Amygdala (tissue), 56 donors: ENCODE results near the gene FUZ.

Experiments
- DNase-seq, 56 donors: peaks; one replicate each; lab custom pipeline; 2025; lab: John Stamatoyannopoulos, UW

FUZ gene

GRCh38 chr19:49812997-49813861 is at the start of gene FUZ:
Gene FUZ (minus strand): TSS chr19:49813292. CDS start chr19:49813106, 186 bp downstream.
- peak; percentile 68 to 99 (median 95) for DNase-seq

- DNase-seq = no peak
These were observed 49.5 kb upstream of the FUZ start for GRCh38 chr19:49862391-49863253.

- no peak for DNase-seq
These were observed 48.7 kb upstream of the FUZ start for GRCh38 chr19:49861541-49862378.

GRCh38 chr19:49861107-49861506 is 48.0 kb upstream of the FUZ start:
- DNase-seq = peak in 6 of 56 donors; percentile 3 to 28 (median 15)

- DNase-seq = no peak
These were observed 47.4 kb upstream of the FUZ start for GRCh38 chr19:49860336-49861102.

GRCh38 chr19:49859682-49860335 is 46.7 kb upstream of the FUZ start:
- no peak for DNase-seq

GRCh38 chr19:49858088-49858985 is 45.2 kb upstream of the FUZ start:
- DNase-seq = peak in 32 of 56 donors; percentile 7 to 69 (median 48)

- no peak for DNase-seq
These were observed 44.7 kb upstream of the FUZ start for GRCh38 chr19:49857838-49858087.

GRCh38 chr19:49857061-49857837 is 44.2 kb upstream of the FUZ start:
- no peak for DNase-seq

GRCh38 chr19:49856574-49857021 is 43.5 kb upstream of the FUZ start:
- DNase-seq = no peak

- DNase-seq = no peak
These were observed 42.8 kb upstream of the FUZ start for GRCh38 chr19:49855676-49856573.

GRCh38 chr19:49855277-49855675 is 42.2 kb upstream of the FUZ start:
- no peak for DNase-seq

GRCh38 chr19:49854378-49855263 is 41.5 kb upstream of the FUZ start:
- no peak for DNase-seq

- DNase-seq = no peak
These were observed 40.8 kb upstream of the FUZ start for GRCh38 chr19:49853852-49854377.

- DNase-seq = no peak
These were observed 39.6 kb upstream of the FUZ start for GRCh38 chr19:49852631-49853126.
